ENCODE measurements around the gene HHIPL1.

HHIPL1 gene

GRCh38 chr14:99612071-99612737 lies 32.7 kb upstream of the HHIPL1 start:
- DNase-seq = no peak

- DNase-seq = no peak
These were observed 32.1 kb upstream of the HHIPL1 start for GRCh38 chr14:99612738-99613330.

GRCh38 chr14:99615497-99616157 lies 29.3 kb upstream of the HHIPL1 start:
- DNase-seq = no peak

GRCh38 chr14:99616832-99617800 lies 27.8 kb upstream of the HHIPL1 start:
- DNase-seq = no peak

- no peak for DNase-seq
These were observed 24.8 kb upstream of the HHIPL1 start for GRCh38 chr14:99619835-99620834.

GRCh38 chr14:99621948-99622347 lies 23.0 kb upstream of the HHIPL1 start:
- DNase-seq = no peak

- no peak for DNase-seq
These were observed 20.9 kb upstream of the HHIPL1 start for GRCh38 chr14:99624024-99624423.

GRCh38 chr14:99624971-99625370 lies 20.0 kb upstream of the HHIPL1 start:
- no peak for DNase-seq

- DNase-seq = no peak
These were observed 19.5 kb upstream of the HHIPL1 start for GRCh38 chr14:99625476-99625875.

GRCh38 chr14:99626041-99626648 lies 18.8 kb upstream of the HHIPL1 start:
- no peak for DNase-seq

- no peak for DNase-seq
These were observed 17.8 kb upstream of the HHIPL1 start for GRCh38 chr14:99627100-99627499.

- DNase-seq = no peak
These were observed 17.2 kb upstream of the HHIPL1 start for GRCh38 chr14:99627510-99628381.

GRCh38 chr14:99628887-99629618 lies 15.9 kb upstream of the HHIPL1 start:
- no peak for DNase-seq

- no peak for DNase-seq
These were observed 14.7 kb upstream of the HHIPL1 start for GRCh38 chr14:99630202-99630601.

GRCh38 chr14:99632410-99633035 lies 12.4 kb upstream of the HHIPL1 start:
- DNase-seq = no peak

GRCh38 chr14:99633141-99633540 lies 11.8 kb upstream of the HHIPL1 start:
- DNase-seq = no peak

- no peak for DNase-seq
These were observed 11.0 kb upstream of the HHIPL1 start for GRCh38 chr14:99633918-99634317.

- no peak for DNase-seq
These were observed 10.5 kb upstream of the HHIPL1 start for GRCh38 chr14:99634443-99634842.

GRCh38 chr14:99635116-99635515 lies 9.8 kb upstream of the HHIPL1 start:
- DNase-seq = no peak

Data from NCI-H1092 (cell line).